Stimulated activated CD8-positive, alpha-beta memory T cell treated with anti-CD3 and anti-CD28 coated beads, Interleukin-4, amount 100 ng/mL, for 1 hour (primary cell): ENCODE results near the gene PARP2.
"Not testable (repeated sequence)": the region's sequence is repeated elsewhere in the genome, so short reads cannot be mapped to it uniquely, and the experiment has no call there.

Experiments
- DNase-seq, 2 donors: peaks; one replicate each; pipeline ENCODE4 v3.0.0-alpha.2; 2020; ENCODE audit warnings: low read depth in 2 of 2, low spot score in 1 of 2

PARP2 gene

GRCh38 chr14:20345366-20345765 is 1.9 kb downstream of the PARP2 start:
- DNase-seq: no peak

GRCh38 chr14:20346713-20347112 is 3.3 kb downstream of the PARP2 start:
- DNase-seq: no peak

GRCh38 chr14:20347747-20348146 is 4.3 kb downstream of the PARP2 start:
- DNase-seq: no peak

GRCh38 chr14:20350282-20350681 is 6.8 kb downstream of the PARP2 start:
- no peak for DNase-seq

GRCh38 chr14:20350860-20351259 is 7.4 kb downstream of the PARP2 start:
- no peak for DNase-seq

DNA sequence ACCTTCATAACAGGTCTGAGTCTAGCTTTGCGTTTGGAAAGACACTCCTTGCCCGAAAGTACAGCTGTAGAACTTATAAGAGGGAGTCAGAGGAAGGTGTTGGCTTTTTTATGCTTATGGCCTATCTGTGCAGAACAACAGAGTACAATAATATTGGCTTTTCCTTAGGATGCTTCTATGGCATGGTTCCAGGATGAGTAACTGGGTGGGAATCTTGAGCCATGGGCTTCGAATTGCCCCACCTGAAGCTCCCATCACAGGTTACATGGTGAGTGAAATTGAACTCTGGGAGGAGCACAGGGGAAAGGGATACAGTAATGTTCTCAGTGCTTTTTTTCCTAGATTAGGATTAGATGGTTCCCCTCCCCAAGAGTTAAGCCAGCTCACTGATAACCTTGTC is 13.0 kb downstream of the PARP2 start:
- DNase-seq: no peak

GRCh38 chr14:20358474-20358873 is 15.0 kb downstream of the PARP2 start:
- not testable (repeated sequence) for DNase-seq

- no peak for DNase-seq
These were observed 22.5 kb downstream of the PARP2 start for GRCh38 chr14:20365928-20366327.

DNA sequence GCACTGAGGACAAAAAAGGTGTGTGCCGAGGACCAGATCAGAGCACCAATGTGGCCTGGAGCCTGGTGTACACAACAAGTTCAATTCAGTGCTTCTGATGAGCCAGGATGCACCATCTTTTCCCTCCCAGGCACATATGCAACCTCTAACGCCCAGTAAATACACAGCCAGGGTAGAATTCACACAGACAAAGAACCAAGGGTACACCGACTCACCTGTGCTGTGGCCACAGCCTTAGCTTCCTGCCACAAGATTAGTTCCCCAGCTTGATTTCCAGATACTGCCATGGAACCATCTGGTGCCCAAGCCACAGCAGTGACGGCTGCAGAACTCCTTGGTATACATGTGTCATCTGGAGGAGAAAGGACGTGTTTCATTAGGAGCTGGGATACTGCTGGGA is 29.4 kb downstream of the PARP2 start:
- no peak for DNase-seq

GRCh38 chr14:20375471-20375870 is 32.0 kb downstream of the PARP2 start:
- DNase-seq: no peak

DNA sequence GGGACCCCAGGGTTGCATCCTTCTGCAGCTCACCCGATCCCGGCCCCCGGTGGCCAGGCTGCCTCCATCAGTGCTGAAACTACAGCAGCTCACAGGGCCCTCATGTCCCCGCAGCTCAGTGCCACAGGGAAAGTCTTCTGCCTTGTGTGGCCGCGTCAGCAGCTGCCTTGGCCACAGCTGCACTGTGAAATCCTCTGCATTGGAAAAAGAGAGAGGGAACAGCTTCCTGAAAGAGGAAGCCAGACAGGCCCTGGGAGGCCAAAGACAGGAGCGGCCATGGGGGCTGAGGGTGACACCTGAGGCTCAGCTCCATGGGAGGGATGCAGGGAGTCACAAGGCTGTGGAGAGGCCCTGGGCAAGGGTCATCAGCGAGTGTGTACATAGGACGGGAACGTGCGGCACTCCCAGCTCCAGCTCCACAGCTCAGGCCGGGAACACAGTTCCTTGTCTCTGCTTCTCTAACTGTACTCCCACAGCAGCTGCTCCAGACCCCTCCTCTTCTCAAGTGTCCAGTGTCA is 32.7 kb downstream of the PARP2 start:
- no peak for DNase-seq

DNA sequence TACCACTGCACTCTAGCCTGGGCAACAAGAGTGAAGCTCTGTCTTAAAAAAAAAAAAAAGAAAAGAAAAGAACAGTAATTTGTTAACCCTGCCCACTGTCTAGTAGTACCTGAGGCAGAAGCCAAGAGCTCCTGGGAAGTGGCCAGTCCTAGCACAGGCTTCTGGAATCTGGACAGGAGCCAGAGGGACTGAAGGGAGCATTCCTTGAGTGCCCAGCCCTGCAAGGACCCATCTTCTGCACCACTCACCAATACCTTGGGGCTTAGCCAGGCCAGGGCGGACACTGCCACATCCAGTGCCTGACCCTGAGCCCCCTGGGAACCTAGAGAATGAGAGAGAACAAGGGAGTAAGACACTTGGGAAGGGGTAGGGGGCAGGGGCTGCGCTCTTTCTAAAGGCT is 33.7 kb downstream of the PARP2 start:
- no peak for DNase-seq

- DNase-seq: no peak
These were observed 36.3 kb downstream of the PARP2 start for GRCh38 chr14:20379743-20380142.

- no peak for DNase-seq
These were observed 37.2 kb downstream of the PARP2 start for GRCh38 chr14:20380681-20381080.

DNA sequence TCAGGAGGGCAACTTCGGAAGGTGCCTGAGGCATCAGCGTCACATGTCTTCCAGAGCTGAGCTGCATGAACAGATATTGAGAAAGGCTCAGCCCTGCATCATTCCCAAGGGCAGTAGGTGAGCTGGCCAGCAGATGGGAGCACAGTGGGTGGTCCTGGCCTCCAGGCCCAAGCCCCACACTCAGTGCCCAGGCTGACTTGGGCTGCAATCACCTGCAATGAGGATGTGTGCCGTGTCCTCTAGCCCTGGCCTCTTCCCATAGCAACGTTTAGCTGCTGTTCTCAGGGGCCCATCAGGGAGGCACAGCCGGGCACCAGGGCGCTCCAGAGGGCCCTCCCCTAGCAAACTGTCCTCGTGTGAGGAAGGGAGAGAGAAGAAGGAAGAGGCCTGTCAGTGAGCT is 37.9 kb downstream of the PARP2 start:
- no peak for DNase-seq

- DNase-seq: no peak
These were observed 39.1 kb downstream of the PARP2 start for GRCh38 chr14:20382526-20382925.

DNA sequence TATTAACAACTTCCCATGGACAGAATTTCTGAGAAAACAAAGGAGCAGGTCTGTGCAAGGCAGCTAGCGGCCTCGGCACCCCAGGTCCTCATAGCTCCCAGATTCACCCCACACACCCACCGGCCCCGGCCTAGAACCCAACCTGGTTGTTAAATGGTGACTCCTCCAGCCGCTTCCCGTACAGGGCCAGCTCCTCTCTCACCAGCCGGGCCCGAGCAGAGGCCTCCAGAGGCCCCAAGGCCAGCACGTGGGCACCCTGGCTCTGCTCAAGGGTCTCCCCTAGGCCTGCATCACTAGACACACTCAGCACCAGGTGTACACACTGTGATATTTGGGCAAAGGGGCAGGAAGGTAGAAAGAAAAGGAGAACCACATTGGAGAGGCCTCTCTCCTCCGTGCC is 39.6 kb downstream of the PARP2 start:
- DNase-seq: no peak

DNA sequence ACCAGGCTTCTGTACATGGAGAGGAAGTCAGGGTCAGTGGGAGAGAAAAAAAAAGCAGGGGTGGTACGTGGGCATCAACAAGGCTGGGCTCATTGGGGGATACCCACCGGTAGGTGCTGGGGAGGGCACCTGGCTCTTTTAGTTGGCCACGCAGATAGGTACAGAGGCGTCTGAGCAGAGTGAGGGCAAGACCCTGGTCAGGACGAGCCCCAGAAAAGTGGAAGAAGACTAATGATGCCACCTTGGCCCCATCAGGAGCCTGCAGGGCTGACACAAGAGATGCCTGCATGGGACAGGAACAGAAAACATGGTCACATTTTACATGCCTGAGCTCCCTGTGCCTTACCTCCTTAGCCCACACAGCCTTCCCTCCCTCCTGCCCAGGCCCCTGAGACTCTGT is 40.2 kb downstream of the PARP2 start:
- no peak for DNase-seq

GRCh38 chr14:20384321-20384720 is 40.9 kb downstream of the PARP2 start:
- no peak for DNase-seq

GRCh38 chr14:20384886-20385285 is 41.5 kb downstream of the PARP2 start:
- no peak for DNase-seq

- no peak for DNase-seq
These were observed 42.9 kb downstream of the PARP2 start for GRCh38 chr14:20386276-20386855.

- DNase-seq: no peak
These were observed 44.1 kb downstream of the PARP2 start for GRCh38 chr14:20387576-20387975.

DNA sequence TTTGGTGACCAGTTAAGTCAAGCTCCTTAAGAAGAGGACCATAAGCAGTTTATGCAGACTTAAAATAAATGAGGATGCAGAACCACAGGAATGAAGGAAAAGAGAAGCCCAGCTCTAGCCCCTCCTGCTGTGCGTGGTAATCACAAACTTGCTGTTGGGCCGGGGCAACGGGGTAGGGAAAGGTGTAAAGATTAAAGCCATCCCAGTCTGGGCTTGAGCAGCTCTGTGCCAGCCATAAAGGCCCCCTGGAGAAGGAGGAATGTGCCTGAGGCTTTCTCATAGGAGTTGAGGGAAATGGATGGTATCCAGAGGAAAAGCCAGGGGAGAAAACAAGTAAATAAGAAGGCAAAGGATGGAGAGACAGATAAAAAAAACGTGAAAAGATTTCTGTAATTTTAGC is 44.7 kb downstream of the PARP2 start:
- DNase-seq: no peak

DNA sequence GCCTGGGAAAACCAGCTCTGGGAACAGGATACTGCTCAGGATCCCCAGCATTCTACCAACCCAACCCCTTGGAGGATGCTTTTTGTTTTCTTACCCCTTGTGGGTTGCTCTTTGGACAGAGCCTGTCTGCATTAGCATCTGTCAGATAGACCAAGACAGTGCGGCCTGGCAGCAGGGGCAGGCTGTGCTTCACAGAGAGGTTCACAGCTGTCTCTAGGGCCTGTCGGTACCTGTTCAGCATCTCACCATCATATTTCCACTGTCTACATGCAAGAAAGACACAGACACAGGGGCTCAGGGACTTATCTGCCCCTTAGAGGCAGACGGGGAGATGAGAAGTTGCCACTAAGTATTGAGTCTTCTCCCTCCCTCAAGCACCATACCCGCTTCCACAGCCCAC is 48.1 kb downstream of the PARP2 start:
- no peak for DNase-seq
